HepG2 (cell line): ENCODE data around the gene TMEM86B. TPM values are rescaled to one million over a fixed set of nuclear protein-coding genes. Genes with fewer than 3 reads are reported as not detected.

ENCODE experiments used
- ATM ChIP-seq: fragments of 450-650 bp; IDR thresholded peaks from 2 replicates; pipeline ENCODE4 v1.7.1; 2017; ENCODE audit warnings: mild to moderate bottlenecking, borderline replicate concordance
- CEBPB ChIP-seq: IDR thresholded peaks from 2 replicates; pipeline ENCODE4 v1.6.1; 2011; ENCODE audit warnings: low read depth, low read length, improper control_type of control experiment, borderline replicate concordance
- E2F5 ChIP-seq: sonication (generic); formaldehyde crosslinking; conservative IDR thresholded peaks from 2 replicates; pipeline ENCODE4 v1.4.0; 2020; ENCODE audit warnings: missing genetic modification reagents
- EED ChIP-seq: sonication (generic); formaldehyde crosslinking; IDR thresholded peaks from 2 replicates; pipeline ENCODE4 v1.5.0; 2020; ENCODE audit warnings: mild to moderate bottlenecking, missing genetic modification reagents
- HINFP ChIP-seq: sonication (generic); formaldehyde crosslinking; IDR thresholded peaks from 2 replicates; pipeline ENCODE4 v1.4.0; 2020; ENCODE audit warnings: low read depth, mild to moderate bottlenecking, missing genetic modification reagents
- MEIS2 ChIP-seq: sonication (generic); formaldehyde crosslinking; IDR thresholded peaks from 2 replicates; pipeline ENCODE4 v1.9.0; 2021; ENCODE audit warnings: mild to moderate bottlenecking, missing genetic modification reagents
- NCOR1 ChIP-seq: fragments of 200-600 bp; sonication (generic); IDR thresholded peaks from 2 replicates; pipeline ENCODE4 v1.7.0; 2017; ENCODE audit warnings: antibody characterized with exemption, low read length, borderline replicate concordance
- NFKB2 ChIP-seq: sonication (generic); formaldehyde crosslinking; IDR thresholded peaks from 2 replicates; pipeline ENCODE4 v1.4.0; 2020; ENCODE audit warnings: missing genetic modification reagents, borderline replicate concordance
- RBM39 ChIP-seq: fragments of 200-400 bp; formaldehyde crosslinking; IDR thresholded peaks from one replicate; pipeline ENCODE4 v1.6.1; 2018; ENCODE audit warnings: antibody characterized with exemption, mild to moderate bottlenecking, low read depth, low read length; ENCODE audit not compliant: poor library complexity, severe bottlenecking
- RNF2 ChIP-seq: fragments of 450-650 bp; conservative IDR thresholded peaks from 2 replicates; pipeline ENCODE4 v1.6.1; 2016; ENCODE audit warnings: low read depth
- RNF219 ChIP-seq: sonication (generic); formaldehyde crosslinking; IDR thresholded peaks from 2 replicates; pipeline ENCODE4 v1.5.0; 2020; ENCODE audit warnings: mild to moderate bottlenecking, missing genetic modification reagents
- SRSF4 ChIP-seq: fragments of 200-400 bp; formaldehyde crosslinking; IDR thresholded peaks from one replicate; pipeline ENCODE4 v1.6.1; 2018; ENCODE audit warnings: mild to moderate bottlenecking, low read depth, low read length, moderate library complexity; ENCODE audit not compliant: poor library complexity, severe bottlenecking
- SYNCRIP ChIP-seq: fragments of 200-400 bp; formaldehyde crosslinking; IDR thresholded peaks from 2 replicates; pipeline ENCODE4 v1.6.1; 2018; ENCODE audit warnings: mild to moderate bottlenecking, low read depth, low read length; ENCODE audit not compliant: insufficient read depth
- TARDBP ChIP-seq: sonication (generic); formaldehyde crosslinking; IDR thresholded peaks from 2 replicates; pipeline ENCODE4 v1.8.0; 2022; ENCODE audit warnings: mild to moderate bottlenecking, missing genetic modification reagents
- YY1 ChIP-seq: IDR thresholded peaks from 2 replicates; pipeline ENCODE4 v1.6.1; 2011; ENCODE audit warnings: low read length, low read depth, moderate library complexity, mild to moderate bottlenecking; ENCODE audit not compliant: insufficient read depth, insufficient replicate concordance
- ZBTB34 ChIP-seq: sonication (generic); formaldehyde crosslinking; IDR thresholded peaks from 2 replicates; pipeline ENCODE4 v1.8.0; 2022; ENCODE audit warnings: mild to moderate bottlenecking, missing genetic modification reagents
- ZC3H4 ChIP-seq: sonication (generic); formaldehyde crosslinking; IDR thresholded peaks from 2 replicates; pipeline ENCODE4 v1.4.0; 2020; ENCODE audit warnings: missing genetic modification reagents, borderline replicate concordance
- ZNF431 ChIP-seq: sonication (generic); formaldehyde crosslinking; IDR thresholded peaks from 2 replicates; pipeline ENCODE4 v1.9.0; 2022; ENCODE audit warnings: missing genetic modification reagents, low read depth, mild to moderate bottlenecking, borderline replicate concordance
- ZNF501 ChIP-seq: sonication (generic); formaldehyde crosslinking; IDR thresholded peaks from 2 replicates; pipeline ENCODE4 v1.5.1; 2020; ENCODE audit warnings: mild to moderate bottlenecking, moderate library complexity, missing genetic modification reagents
- ZNF790 ChIP-seq: sonication (generic); formaldehyde crosslinking; IDR thresholded peaks from 2 replicates; pipeline ENCODE4 v1.8.0; 2022; ENCODE audit warnings: missing genetic modification reagents, mild to moderate bottlenecking, borderline replicate concordance
- ZNF839 ChIP-seq: sonication (generic); formaldehyde crosslinking; IDR thresholded peaks from 2 replicates; pipeline ENCODE4 v1.4.0; 2020; ENCODE audit warnings: missing genetic modification reagents, mild to moderate bottlenecking, borderline replicate concordance
- ZNF878 ChIP-seq: sonication (generic); formaldehyde crosslinking; IDR thresholded peaks from 2 replicates; pipeline ENCODE4 v1.8.1; 2023; ENCODE audit warnings: mild to moderate bottlenecking, missing genetic modification reagents, moderate library complexity
- ZSCAN25 ChIP-seq: sonication (generic); formaldehyde crosslinking; IDR thresholded peaks from 2 replicates; pipeline ENCODE4 v1.8.0; 2022; ENCODE audit warnings: mild to moderate bottlenecking, missing genetic modification reagents
- polyA plus RNA-seq, 8 experiments: library from polyadenylated mRNA; depleted of rRNA in 3 of 8; stranded (reverse) in 7 of 8; unstranded in 1 of 8; fragments of >200 nt; fragmentation: Illumina TruSeq in 4 of 8; extraction: Trizol in 4 of 8; gene quantifications; 2 replicates each; pipeline versions ENCODE4 v1.2.1 to v1.2.3, GENCODE V29; 2011 to 2016; ENCODE audit warnings: low read depth in 4 of 8, missing spikeins in 1 of 8, mixed read lengths in 1 of 8; ENCODE audit not compliant: insufficient read depth in 1 of 8
- total RNA-seq, 5 experiments: library from RNA; depleted of rRNA; stranded (reverse); fragments of >200 nt; fragmentation: Illumina TruSeq; extraction: Trizol; gene quantifications; 2 replicates each; pipeline ENCODE4 v1.2.3, GENCODE V29; 2016; ENCODE audit warnings: low read depth in 1 of 5

TMEM86B gene
- total and polyA plus RNA-seq, 2 of the 13 experiments (the other 11 are each of a cell fraction or from before 2014, with no cell fraction given), result 7.7 to 9.6 TPM

GRCh38 chr19:55216461-55217198 is 11.9 kb downstream of the TMEM86B start (continued):
- TF ChIP-seq CEBPB (no peak), SRSF4 (no peak), NFKB2 (CRISPR knock-in tag) (peak; percentile 98), SYNCRIP (no peak), EED (CRISPR knock-in tag) (no peak), RNF219 (CRISPR knock-in tag) (0 out of 2 replicates have a peak, but pooled peaks have one; percentile 76), ZNF431 (CRISPR knock-in tag) (peak; percentile 42; the same call in 1 of the 2 replicates), ZBTB34 (CRISPR knock-in tag) (peak; percentile 22; the same call in 1 of the 2 replicates), NCOR1 (no peak), ZC3H4 (CRISPR knock-in tag) (peak; percentile 69; the same call in 1 of the 2 replicates), MEIS2 (CRISPR knock-in tag) (peak; percentile 90), E2F5 (CRISPR knock-in tag) (peak; percentile 53; the same call in 1 of the 2 replicates), RNF2 (no peak; the same call in 1 of the 2 replicates), YY1 (peak; percentile 85), ZSCAN25 (CRISPR knock-in tag) (peak; percentile 73), ZNF790 (peak; percentile 95; the same call in 1 of the 2 replicates), ZNF501 (CRISPR knock-in tag) (peak; percentile 96), ZNF839 (CRISPR knock-in tag) (peak; percentile 53; the same call in 1 of the 2 replicates), HINFP (peak; percentile 74; the same call in 1 of the 2 replicates), TARDBP (CRISPR knock-in tag) (peak; percentile 87), ATM (no peak), ZNF878 (CRISPR knock-in tag) (peak; percentile 85), RBM39 (peak; percentile 75)
